ENCODE data around the gene TCOF1.

DNA sequence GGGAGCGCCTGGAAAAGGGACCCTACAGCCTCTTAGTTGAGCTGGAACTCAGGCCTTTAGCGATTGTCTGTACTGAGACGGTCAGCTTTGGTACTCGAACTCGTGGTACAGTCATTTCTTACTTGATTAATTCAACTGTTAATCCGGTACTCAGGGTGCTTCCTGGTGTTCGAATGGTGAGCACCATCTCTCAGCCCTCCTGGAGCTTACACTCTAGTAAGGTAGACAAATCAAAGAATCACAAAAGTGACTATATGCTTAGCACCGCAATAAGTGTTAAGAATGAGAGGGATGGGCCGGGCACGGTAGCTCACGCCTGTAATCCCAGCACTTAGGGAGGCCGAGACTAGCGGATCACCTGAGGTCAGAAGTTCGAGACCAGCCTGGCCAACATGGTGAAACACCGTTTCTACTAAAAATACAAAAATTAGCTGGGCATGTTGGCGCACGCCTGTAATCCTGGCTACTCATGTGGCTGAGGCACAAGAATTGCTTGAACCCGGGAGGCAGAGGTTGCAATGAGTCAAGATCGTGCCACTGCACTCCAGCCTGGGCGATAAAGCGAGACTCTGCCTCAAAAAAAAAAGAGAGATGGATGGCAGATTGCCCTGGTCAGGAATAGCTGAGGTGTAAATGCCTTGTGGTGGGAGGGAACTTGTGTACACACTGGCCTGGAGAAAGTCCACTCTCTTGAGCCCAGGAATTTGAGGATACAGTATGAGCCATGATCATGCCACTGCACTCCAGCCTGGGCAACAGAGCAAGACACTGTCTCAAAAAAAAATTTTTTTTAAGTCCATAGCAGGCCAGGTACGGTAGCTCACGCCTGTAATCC is 981 bp downstream of the TCOF1 start:
- TF ChIP-seq, protein P1, sequence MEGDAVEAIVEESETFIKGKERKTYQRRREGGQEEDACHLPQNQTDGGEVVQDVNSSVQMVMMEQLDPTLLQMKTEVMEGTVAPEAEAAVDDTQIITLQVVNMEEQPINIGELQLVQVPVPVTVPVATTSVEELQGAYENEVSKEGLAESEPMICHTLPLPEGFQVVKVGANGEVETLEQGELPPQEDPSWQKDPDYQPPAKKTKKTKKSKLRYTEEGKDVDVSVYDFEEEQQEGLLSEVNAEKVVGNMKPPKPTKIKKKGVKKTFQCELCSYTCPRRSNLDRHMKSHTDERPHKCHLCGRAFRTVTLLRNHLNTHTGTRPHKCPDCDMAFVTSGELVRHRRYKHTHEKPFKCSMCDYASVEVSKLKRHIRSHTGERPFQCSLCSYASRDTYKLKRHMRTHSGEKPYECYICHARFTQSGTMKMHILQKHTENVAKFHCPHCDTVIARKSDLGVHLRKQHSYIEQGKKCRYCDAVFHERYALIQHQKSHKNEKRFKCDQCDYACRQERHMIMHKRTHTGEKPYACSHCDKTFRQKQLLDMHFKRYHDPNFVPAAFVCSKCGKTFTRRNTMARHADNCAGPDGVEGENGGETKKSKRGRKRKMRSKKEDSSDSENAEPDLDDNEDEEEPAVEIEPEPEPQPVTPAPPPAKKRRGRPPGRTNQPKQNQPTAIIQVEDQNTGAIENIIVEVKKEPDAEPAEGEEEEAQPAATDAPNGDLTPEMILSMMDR (conservative IDR thresholded peaks at IDR 0.05; ENCODE audit: low read depth in 2 of 2), result no peak
- TF ChIP-seq ZNF331 (CRISPR knock-in tag; IDR thresholded peaks at IDR 0.05; ENCODE audit: low read depth), result no peak
- no peak for TF ChIP-seq EZH2 (IDR thresholded peaks at IDR 0.05; ENCODE audit: low read depth, unreplicated experiment)
- TF ChIP-seq POLR2AphosphoS5 (IDR thresholded peaks at IDR 0.05; ENCODE audit: low read depth), result no peak
- TF ChIP-seq EZH2phosphoT487 (IDR thresholded peaks at IDR 0.05; ENCODE audit: unreplicated experiment), result no peak
- TF ChIP-seq, protein P2, sequence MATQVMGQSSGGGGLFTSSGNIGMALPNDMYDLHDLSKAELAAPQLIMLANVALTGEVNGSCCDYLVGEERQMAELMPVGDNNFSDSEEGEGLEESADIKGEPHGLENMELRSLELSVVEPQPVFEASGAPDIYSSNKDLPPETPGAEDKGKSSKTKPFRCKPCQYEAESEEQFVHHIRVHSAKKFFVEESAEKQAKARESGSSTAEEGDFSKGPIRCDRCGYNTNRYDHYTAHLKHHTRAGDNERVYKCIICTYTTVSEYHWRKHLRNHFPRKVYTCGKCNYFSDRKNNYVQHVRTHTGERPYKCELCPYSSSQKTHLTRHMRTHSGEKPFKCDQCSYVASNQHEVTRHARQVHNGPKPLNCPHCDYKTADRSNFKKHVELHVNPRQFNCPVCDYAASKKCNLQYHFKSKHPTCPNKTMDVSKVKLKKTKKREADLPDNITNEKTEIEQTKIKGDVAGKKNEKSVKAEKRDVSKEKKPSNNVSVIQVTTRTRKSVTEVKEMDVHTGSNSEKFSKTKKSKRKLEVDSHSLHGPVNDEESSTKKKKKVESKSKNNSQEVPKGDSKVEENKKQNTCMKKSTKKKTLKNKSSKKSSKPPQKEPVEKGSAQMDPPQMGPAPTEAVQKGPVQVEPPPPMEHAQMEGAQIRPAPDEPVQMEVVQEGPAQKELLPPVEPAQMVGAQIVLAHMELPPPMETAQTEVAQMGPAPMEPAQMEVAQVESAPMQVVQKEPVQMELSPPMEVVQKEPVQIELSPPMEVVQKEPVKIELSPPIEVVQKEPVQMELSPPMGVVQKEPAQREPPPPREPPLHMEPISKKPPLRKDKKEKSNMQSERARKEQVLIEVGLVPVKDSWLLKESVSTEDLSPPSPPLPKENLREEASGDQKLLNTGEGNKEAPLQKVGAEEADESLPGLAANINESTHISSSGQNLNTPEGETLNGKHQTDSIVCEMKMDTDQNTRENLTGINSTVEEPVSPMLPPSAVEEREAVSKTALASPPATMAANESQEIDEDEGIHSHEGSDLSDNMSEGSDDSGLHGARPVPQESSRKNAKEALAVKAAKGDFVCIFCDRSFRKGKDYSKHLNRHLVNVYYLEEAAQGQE (IDR thresholded peaks at IDR 0.05; ENCODE audit: unreplicated experiment), result no peak

Measured in GM23338 (cell line).